NCI-H2196 (cell line): ENCODE measurements around the gene TBC1D24.

Experiments
- DNase-seq: peaks from one replicate; lab custom pipeline; 2025; ENCODE audit not compliant: unreplicated experiment; lab: John Stamatoyannopoulos, UW

Gene TBC1D24

GRCh38 chr16:2450535-2450934 lies 24.4 kb upstream of the TBC1D24 start:
- no peak for DNase-seq

- no peak for DNase-seq
These were observed 23.9 kb upstream of the TBC1D24 start for GRCh38 chr16:2450975-2451381.

GRCh38 chr16:2451851-2452320 lies 23.0 kb upstream of the TBC1D24 start:
- DNase-seq, result no peak

GRCh38 chr16:2452650-2453049 lies 22.3 kb upstream of the TBC1D24 start:
- DNase-seq, result no peak

- no peak for DNase-seq
These were observed 19.7 kb upstream of the TBC1D24 start for GRCh38 chr16:2455081-2455845.

GRCh38 chr16:2456551-2457153 lies 18.3 kb upstream of the TBC1D24 start:
- no peak for DNase-seq

GRCh38 chr16:2457267-2457666 lies 17.7 kb upstream of the TBC1D24 start:
- DNase-seq, result no peak

GRCh38 chr16:2457946-2458345 lies 17.0 kb upstream of the TBC1D24 start:
- DNase-seq, result no peak

- DNase-seq, result no peak
These were observed 15.9 kb upstream of the TBC1D24 start for GRCh38 chr16:2458887-2459646.

GRCh38 chr16:2459647-2460390 lies 15.1 kb upstream of the TBC1D24 start, which contains the start of gene TEDC2:
TSS of gene TEDC2 (plus strand) at chr16:2460109. CDS start at chr16:2460145, 36 bp downstream.
- peak; percentile 98 for DNase-seq

- no peak for DNase-seq
These were observed 14.6 kb upstream of the TBC1D24 start for GRCh38 chr16:2460391-2460713.

GRCh38 chr16:2460916-2461315 lies 14.0 kb upstream of the TBC1D24 start:
- DNase-seq, result no peak

- DNase-seq, result no peak
These were observed 12.7 kb upstream of the TBC1D24 start for GRCh38 chr16:2462031-2462866.

GRCh38 chr16:2464333-2464732 lies 10.6 kb upstream of the TBC1D24 start:
- no peak for DNase-seq

- DNase-seq, result no peak
These were observed 9.1 kb upstream of the TBC1D24 start for GRCh38 chr16:2465653-2466415.

- no peak for DNase-seq
These were observed 8.0 kb upstream of the TBC1D24 start for GRCh38 chr16:2466667-2467527.

GRCh38 chr16:2467528-2468232 lies 7.2 kb upstream of the TBC1D24 start:
- DNase-seq, result peak; percentile 94

- DNase-seq, result peak; percentile 63
These were observed 6.6 kb upstream of the TBC1D24 start for GRCh38 chr16:2468233-2468724.
